Measurements from ENCODE around the gene KRTAP17-1.

DNA sequence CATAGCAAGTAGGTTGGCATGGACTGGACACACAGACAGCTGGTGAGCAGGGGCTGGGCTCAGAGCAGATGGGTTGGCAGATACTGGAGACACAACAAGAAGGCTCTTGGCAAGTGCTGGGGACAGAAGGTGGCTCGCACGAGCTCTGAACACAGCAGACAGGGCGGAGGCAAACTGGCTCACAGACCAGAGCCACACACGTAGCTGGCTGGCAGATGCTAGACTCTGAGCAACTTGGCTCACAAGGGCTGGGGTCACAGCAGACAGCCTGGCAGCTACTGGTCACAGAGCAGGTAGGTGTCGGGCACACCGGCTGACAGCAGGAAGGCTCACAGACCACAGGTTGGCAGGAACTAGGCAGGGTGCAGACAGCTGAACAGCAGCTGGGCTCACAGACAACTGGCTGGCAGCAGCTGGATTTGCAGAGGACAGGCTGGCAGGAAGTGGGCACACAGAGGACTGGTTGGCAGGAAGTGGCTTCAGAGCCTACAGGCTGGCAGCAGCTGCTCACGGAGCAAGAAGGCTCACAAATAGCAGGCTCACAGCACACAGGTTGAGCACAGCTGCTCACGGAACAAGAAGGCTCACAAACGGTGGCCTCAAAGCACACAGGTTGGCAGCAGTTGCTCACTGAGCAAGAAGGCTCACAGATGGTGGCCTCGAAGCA is 7.1 kb downstream of the KRTAP17-1 start:
- TF ChIP-seq POLR2A (IDR thresholded peaks at IDR 0.05; ENCODE audit: low read depth, low read length): no peak
- no peak for TF ChIP-seq SPI1 (IDR thresholded peaks at IDR 0.05; ENCODE audit: low read depth, low read length)
- TF ChIP-seq TAF1 (IDR thresholded peaks at IDR 0.05; ENCODE audit: low read depth, low read length): no peak

Measured in GM12891 (cell line).